Mucosa of descending colon (tissue), 3 donors: ENCODE measurements around the gene LRRK2. TPM values are rescaled to one million over a fixed set of nuclear protein-coding genes. Genes with fewer than 3 reads are reported as not detected.

Experiments
- ATAC-seq: fragments of 200-7000 bp; cut with Tn5 transposase; one replicate; pipeline ENCODE4 v1.9.1; 2020; ENCODE audit warnings: mild to moderate bottlenecking, moderate library complexity
- DNase-seq, 3 donors: peaks; one replicate each; pipeline ENCODE4 v3.0.0-alpha.2; 2020
- H3K36me3 ChIP-seq: fragments of 200-600 bp; one replicate; pipeline ENCODE4 v1.8.0; 2021; ENCODE audit warnings: low read depth, mild to moderate bottlenecking
- H3K4me1 ChIP-seq: fragments of 200-600 bp; one replicate; pipeline ENCODE4 v1.8.0; 2021; ENCODE audit warnings: low read depth, mild to moderate bottlenecking
- H3K4me3 ChIP-seq: fragments of 200-600 bp; one replicate; pipeline ENCODE4 v1.8.0; 2021; ENCODE audit warnings: mild to moderate bottlenecking
- H3K9me3 ChIP-seq: fragments of 200-600 bp; one replicate; pipeline ENCODE4 v1.8.0; 2021; ENCODE audit warnings: mild to moderate bottlenecking
- CTCF ChIP-seq: fragments of 200-600 bp; IDR thresholded peaks from one replicate; pipeline ENCODE4 v1.8.0; 2022; ENCODE audit warnings: antibody characterized with exemption, mild to moderate bottlenecking
- intact Hi-C, 2 donors: fragments of 100-400 bp; cut with DNase I in 1 of 2; cut with micrococcal nuclease in 1 of 2; formaldehyde crosslinking; loops; one replicate each; pipeline versions ENCODE4 v1.11.0 to v1.11.1; 2022; cut with DNase I, micrococcal nuclease
- total RNA-seq, 3 donors: library from RNA; stranded (reverse); fragmentation: NEBNext Ultra II Directional in 2 of 3; extraction: Animal tissue kit (Norgen Biotek cat#: 25700) in 2 of 3; gene quantifications; one replicate each; pipeline versions ENCODE4 v1.2.1 to v1.2.4, GENCODE V29; 2021 to 2023
- donor health status: DM: no; HTN: no; CAD: no; lungs with moderate emphysema.
- donor health status: DM: no; HTN: no; CAD: no.
- donor health status: DM: no; HTN: yes; CAD: no.

Gene LRRK2
- total RNA-seq, 3 donors from 2014 or later: 1.6 to 15.7 (median 3.3) TPM

DNA sequence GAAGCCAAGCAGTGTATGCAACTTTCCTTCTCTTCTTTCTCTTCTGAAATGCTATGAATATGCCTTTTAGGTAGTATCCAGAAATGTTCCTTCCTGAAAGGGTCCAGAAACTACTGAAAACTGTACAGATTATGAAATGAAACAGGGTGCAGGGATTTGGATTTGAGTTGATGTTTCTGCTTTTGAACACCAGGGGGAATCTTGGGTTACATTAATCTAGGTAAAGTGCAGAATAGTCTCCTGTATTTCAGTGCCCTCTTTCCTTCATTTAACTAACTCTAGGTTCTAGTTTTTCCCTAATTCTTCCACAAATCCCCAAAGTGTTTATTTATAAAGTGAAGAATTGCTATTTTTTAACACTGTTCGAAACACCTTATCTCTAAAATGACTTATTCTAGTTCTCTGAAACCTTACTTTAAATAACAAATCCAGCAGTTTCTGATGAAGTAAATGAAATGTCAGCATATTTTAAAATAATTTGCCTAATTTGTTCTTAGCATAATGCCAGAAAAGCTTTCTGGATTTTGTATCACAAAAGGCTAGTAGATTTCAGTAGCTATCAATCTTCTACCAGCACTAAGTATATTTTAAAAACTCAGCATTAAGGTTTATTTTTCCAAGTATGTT lies 111.9 kb downstream of the LRRK2 start:
- Histone ChIP-seq H3K36me3 (no peaks in the 10 kb centered on the region), H3K9me3 (no peaks in the 10 kb centered on the region), H3K4me1 (no peaks in the 10 kb centered on the region), H3K4me3 (no peak overlapping the region)
- ATAC-seq (no peak), DNase-seq (no peak)
- intact Hi-C loops: no loop called here
- TF ChIP-seq CTCF: no peak

DNA sequence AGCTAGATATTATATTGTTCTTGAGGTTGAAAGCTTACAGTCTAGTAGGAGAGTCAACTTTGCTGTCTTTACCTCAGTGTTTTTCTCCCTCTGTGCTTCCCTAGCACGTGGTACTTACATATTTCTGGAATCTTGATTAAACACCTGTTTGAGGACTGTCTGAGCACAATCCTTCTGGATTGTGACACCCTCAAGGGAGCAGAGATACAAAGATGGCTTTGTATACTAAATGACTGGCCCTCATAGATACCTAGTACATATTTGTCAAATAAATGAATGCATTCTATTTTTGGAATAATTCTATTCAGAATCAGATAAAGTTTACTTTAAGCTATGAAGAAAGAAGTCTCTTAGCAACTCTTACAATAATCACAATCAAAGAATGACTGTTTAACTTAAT lies 113.3 kb downstream of the LRRK2 start:
- ATAC-seq: no peak
- DNase-seq: no peak
- intact Hi-C loops: no loop called here
- no peak overlapping the region for H3K4me3 ChIP-seq
- H3K9me3 ChIP-seq: no peaks in the 10 kb centered on the region
- H3K36me3 ChIP-seq: no peaks in the 10 kb centered on the region
- no peak for TF ChIP-seq CTCF
- H3K4me1 ChIP-seq: no peaks in the 10 kb centered on the region

GRCh38 chr12:40338621-40339020 lies 113.8 kb downstream of the LRRK2 start:
- intact Hi-C loops: no loop called here
- H3K4me1 ChIP-seq: no peaks in the 10 kb centered on the region
- no peaks in the 10 kb centered on the region for H3K36me3 ChIP-seq
- DNase-seq: no peak
- H3K9me3 ChIP-seq: no peaks in the 10 kb centered on the region
- TF ChIP-seq CTCF: no peak
- no peak for ATAC-seq
- no peak overlapping the region for H3K4me3 ChIP-seq

DNA sequence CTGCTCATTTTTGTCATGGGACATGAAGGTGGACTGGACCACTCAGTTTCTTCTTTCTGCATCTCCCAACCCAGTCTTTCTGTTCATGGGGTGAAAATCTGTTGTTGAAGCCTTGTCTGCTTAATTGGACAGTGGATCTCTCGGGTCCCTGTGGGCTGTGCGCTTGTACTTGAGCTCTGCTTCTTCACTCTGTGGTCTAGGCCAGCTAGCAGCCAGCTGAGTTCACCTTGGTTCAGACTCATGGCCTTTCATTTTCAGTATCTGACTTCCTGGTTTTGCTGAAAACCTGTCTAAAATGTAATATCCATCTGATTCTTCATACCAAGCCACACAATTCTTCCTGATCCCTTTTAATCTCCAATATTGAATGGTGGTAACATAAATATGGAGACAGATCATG lies 117.2 kb downstream of the LRRK2 start:
- ATAC-seq: no peak
- no peaks in the 10 kb centered on the region for H3K36me3 ChIP-seq

GRCh38 chr12:40343124-40343523 lies 118.3 kb downstream of the LRRK2 start:
- intact Hi-C loops: no loop called here
- H3K36me3 ChIP-seq: no peaks in the 10 kb centered on the region
- no peak overlapping the region for H3K4me3 ChIP-seq
- DNase-seq (no peak), ATAC-seq (no peak)
- H3K9me3 ChIP-seq: no peaks in the 10 kb centered on the region
- no peaks in the 10 kb centered on the region for H3K4me1 ChIP-seq
- no peak for TF ChIP-seq CTCF

More for the DNA sequence above, 117.2 kb downstream of the LRRK2 start:
- no peaks in the 10 kb centered on the region for H3K9me3 ChIP-seq
- intact Hi-C loops: no loop called here
- DNase-seq: no peak
- H3K4me1 ChIP-seq: no peaks in the 10 kb centered on the region
- no peak overlapping the region for H3K4me3 ChIP-seq
- TF ChIP-seq CTCF: no peak

GRCh38 chr12:40344312-40344711 lies 119.5 kb downstream of the LRRK2 start:
- no peaks in the 10 kb centered on the region for H3K36me3 ChIP-seq
- no peaks in the 10 kb centered on the region for H3K9me3 ChIP-seq
- intact Hi-C loops: no loop called here
- no peak overlapping the region for H3K4me3 ChIP-seq
- TF ChIP-seq CTCF: no peak
- DNase-seq: no peak
- H3K4me1 ChIP-seq: no peaks in the 10 kb centered on the region
- no peak for ATAC-seq
